Uterus (tissue), 2 donors: ENCODE results near the gene KYAT1.

ENCODE experiments used
- POLR2A ChIP-seq, 2 donors: fragments of 450-650 bp; IDR thresholded peaks; one replicate each; pipeline ENCODE4 v1.6.1; 2016; ENCODE audit warnings: antibody characterized with exemption in 2 of 2, mild to moderate bottlenecking in 1 of 2, moderate library complexity in 1 of 2
- TF ChIP-seq, protein P1 (sequence below), 4 experiments: fragments of 200-600 bp in 2 of 4; fragments of 450-650 bp in 2 of 4; sonication (generic) in 2 of 4; IDR thresholded peaks; one replicate each; pipeline ENCODE4 v1.5.1; 2016 to 2019; ENCODE audit warnings: antibody characterized with exemption in 4 of 4, mild to moderate bottlenecking in 2 of 4, moderate library complexity in 1 of 4

DNA sequence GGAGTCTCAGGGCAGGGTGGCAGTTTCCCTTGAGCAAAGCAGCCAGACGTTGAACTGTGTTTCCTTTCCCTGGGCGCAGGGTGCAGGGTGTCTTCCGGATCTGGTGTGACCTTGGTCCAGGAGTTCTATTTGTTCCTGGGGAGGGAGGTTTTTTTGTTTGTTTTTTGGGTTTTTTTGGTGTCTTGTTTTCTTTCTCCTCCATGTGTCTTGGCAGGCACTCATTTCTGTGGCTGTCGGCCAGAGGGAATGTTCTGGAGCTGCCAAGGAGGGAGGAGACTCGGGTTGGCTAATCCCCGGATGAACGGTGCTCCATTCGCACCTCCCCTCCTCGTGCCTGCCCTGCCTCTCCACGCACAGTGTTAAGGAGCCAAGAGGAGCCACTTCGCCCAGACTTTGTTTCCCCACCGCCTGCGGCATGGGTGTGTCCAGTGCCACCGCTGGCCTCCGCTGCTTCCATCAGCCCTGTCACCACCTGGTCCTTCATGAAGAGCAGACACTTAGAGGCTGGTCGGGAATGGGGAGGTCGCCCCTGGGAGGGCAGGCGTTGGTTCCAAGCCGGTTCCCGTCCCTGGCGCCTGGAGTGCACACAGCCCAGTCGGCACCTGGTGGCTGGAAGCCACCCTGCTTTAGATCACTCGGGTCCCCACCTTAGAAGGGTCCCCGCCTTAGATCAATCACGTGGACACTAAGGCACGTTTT, 35.5 kb upstream of the KYAT1 start:
- TF ChIP-seq, protein P1, sequence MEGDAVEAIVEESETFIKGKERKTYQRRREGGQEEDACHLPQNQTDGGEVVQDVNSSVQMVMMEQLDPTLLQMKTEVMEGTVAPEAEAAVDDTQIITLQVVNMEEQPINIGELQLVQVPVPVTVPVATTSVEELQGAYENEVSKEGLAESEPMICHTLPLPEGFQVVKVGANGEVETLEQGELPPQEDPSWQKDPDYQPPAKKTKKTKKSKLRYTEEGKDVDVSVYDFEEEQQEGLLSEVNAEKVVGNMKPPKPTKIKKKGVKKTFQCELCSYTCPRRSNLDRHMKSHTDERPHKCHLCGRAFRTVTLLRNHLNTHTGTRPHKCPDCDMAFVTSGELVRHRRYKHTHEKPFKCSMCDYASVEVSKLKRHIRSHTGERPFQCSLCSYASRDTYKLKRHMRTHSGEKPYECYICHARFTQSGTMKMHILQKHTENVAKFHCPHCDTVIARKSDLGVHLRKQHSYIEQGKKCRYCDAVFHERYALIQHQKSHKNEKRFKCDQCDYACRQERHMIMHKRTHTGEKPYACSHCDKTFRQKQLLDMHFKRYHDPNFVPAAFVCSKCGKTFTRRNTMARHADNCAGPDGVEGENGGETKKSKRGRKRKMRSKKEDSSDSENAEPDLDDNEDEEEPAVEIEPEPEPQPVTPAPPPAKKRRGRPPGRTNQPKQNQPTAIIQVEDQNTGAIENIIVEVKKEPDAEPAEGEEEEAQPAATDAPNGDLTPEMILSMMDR (IDR thresholded peaks at IDR 0.05), result no peak
- peak; percentile 22 to 40 for TF ChIP-seq POLR2A (IDR thresholded peaks at IDR 0.05)
